Breast epithelium (tissue), 3 donors: Measurements from ENCODE around the gene GPR107.

Experiments used
- CTCF ChIP-seq, 3 donors: fragments of 450-650 bp; IDR thresholded peaks; one replicate each; pipeline ENCODE4 v1.5.1; 2016 to 2017; ENCODE audit warnings: antibody characterized with exemption in 3 of 3, mild to moderate bottlenecking in 3 of 3, moderate library complexity in 3 of 3
- POLR2A ChIP-seq: fragments of 450-650 bp; IDR thresholded peaks from one replicate; pipeline ENCODE4 v1.6.1; 2016; ENCODE audit warnings: antibody characterized with exemption, mild to moderate bottlenecking, moderate library complexity

- TF ChIP-seq POLR2A: no peak
- no peak for TF ChIP-seq CTCF (IDR thresholded peaks at IDR 0.05)
Observed at GRCh38 chr9:130143958-130144366, 90.3 kb downstream of the GPR107 start.
